ENCODE measurements around the gene NCAM1.

The NCAM1 gene

DNA sequence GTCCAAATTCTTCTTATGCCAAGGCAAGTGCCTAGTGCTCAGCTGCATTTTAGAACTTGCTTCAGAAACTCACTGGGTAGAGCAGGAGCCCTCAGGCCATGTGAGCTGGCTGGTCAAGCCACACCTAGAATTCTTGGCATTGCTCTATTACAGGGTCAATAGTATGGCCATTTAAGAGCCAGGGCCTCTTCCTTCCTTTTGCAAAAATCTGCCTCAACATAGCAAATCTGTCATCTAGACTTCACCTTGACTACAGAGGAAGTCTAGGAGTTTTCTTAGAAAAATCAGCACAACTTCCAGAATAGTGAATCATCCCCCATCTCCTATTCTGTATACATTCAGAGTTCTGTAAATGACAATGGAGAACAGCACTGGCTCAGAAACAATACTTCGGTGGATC, 241.2 kb downstream of the NCAM1 start:
- no peaks in the 10 kb centered on the region for H3K27me3 ChIP-seq (ENCODE audit: control insufficient read depth, insufficient read depth, low read length)
- H3K9ac ChIP-seq (ENCODE audit: low read depth, low read length), result no peak overlapping the region
- no peak overlapping the region for H3K4me3 ChIP-seq (ENCODE audit: low read depth, low read length)
- H3K4me1 ChIP-seq (ENCODE audit: control insufficient read depth, insufficient read depth, low read length), result no peaks in the 10 kb centered on the region
- H3K9me3 ChIP-seq (ENCODE audit: control insufficient read depth, insufficient read depth, low read length), result no peaks in the 10 kb centered on the region
- no peaks in the 10 kb centered on the region for H3K36me3 ChIP-seq (ENCODE audit: control insufficient read depth, insufficient read depth, low read length)

DNA sequence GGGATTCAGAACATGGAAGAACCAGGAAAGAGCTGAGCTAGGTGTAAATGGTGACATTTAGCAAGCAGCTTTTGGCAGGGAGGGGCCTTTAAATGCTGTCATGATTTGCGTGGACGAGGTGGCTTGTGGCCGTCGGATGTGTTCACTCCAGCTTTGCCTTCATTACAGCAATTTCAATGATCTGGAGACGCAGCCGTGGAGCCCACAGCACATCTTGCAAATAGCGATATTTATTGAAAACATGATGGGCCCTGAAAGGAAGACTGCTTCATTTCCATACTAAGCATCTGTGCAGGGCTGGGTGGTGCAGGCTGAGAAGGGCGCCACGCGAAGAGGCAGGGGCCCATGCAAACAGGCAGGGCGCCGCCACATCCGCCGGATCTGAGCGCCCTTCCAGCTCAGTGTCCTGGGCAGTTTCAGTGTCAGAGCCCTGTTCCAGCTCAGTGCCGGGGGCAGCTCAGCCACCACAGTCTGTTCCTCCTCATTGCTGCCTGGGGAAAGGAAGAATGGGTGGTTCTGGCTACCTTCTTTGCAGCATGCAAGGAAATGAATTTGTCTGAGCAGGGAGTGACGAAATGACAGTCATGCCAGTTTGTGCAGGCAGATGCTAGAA, 242.0 kb downstream of the NCAM1 start:
- no peaks in the 10 kb centered on the region for H3K36me3 ChIP-seq (ENCODE audit: control insufficient read depth, insufficient read depth, low read length)
- no peak overlapping the region for H3K9ac ChIP-seq (ENCODE audit: low read depth, low read length)
- H3K27me3 ChIP-seq (ENCODE audit: control insufficient read depth, insufficient read depth, low read length), result no peaks in the 10 kb centered on the region
- no peaks in the 10 kb centered on the region for H3K9me3 ChIP-seq (ENCODE audit: control insufficient read depth, insufficient read depth, low read length)
- no peak overlapping the region for H3K4me3 ChIP-seq (ENCODE audit: low read depth, low read length)
- no peaks in the 10 kb centered on the region for H3K4me1 ChIP-seq (ENCODE audit: control insufficient read depth, insufficient read depth, low read length)

DNA sequence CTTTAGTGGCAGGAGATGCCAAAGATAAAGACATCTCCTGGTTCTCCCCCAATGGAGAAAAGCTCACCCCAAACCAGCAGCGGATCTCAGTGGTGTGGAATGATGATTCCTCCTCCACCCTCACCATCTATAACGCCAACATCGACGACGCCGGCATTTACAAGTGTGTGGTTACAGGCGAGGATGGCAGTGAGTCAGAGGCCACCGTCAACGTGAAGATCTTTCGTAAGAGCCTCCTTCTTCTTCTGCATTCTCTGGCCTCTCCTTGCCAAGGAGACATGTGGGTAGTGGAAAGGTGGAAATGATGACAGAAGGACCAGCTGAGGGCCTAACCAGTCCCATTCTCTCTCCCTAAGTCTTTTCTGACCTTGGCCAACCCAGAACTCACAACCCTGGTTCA, 243.1 kb downstream of the NCAM1 start:
- Histone ChIP-seq H3K36me3 (ENCODE audit: control insufficient read depth, insufficient read depth, low read length) (no peaks in the 10 kb centered on the region), H3K4me1 (ENCODE audit: control insufficient read depth, insufficient read depth, low read length) (no peaks in the 10 kb centered on the region), H3K9me3 (ENCODE audit: control insufficient read depth, insufficient read depth, low read length) (no peaks in the 10 kb centered on the region)

DNA sequence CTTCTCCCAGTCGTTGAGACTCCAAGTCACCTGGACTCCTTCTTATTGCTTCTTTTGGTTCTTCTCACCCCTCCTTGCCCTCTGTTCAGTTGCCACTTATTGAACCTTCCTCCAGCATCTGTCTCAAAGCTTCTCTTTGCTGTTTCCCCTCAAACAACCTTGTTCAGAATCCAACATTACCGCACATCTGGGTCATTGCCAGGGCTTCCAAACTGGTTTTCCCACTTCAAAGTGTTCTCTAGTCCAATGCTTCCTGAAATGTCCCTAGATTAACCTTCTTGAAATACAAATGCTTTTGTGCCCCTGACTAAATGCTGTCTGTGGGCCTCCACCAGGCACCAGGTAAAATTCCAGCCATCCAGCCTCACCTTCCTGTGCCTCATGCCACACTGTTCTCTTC, 252.3 kb downstream of the NCAM1 start:
- Histone ChIP-seq H3K9ac (ENCODE audit: low read depth, low read length) (no peak overlapping the region), H3K27me3 (ENCODE audit: control insufficient read depth, insufficient read depth, low read length) (no peaks in the 10 kb centered on the region), H3K4me1 (ENCODE audit: control insufficient read depth, insufficient read depth, low read length) (no peaks in the 10 kb centered on the region), H3K9me3 (ENCODE audit: control insufficient read depth, insufficient read depth, low read length) (no peaks in the 10 kb centered on the region), H3K36me3 (ENCODE audit: control insufficient read depth, insufficient read depth, low read length) (no peaks in the 10 kb centered on the region), H3K4me3 (ENCODE audit: low read depth, low read length) (no peak overlapping the region)

More for the DNA sequence above, 243.1 kb downstream of the NCAM1 start:
- no peak overlapping the region for H3K4me3 ChIP-seq (ENCODE audit: low read depth, low read length)
- H3K27me3 ChIP-seq (ENCODE audit: control insufficient read depth, insufficient read depth, low read length), result no peaks in the 10 kb centered on the region
- no peak overlapping the region for H3K9ac ChIP-seq (ENCODE audit: low read depth, low read length)

DNA sequence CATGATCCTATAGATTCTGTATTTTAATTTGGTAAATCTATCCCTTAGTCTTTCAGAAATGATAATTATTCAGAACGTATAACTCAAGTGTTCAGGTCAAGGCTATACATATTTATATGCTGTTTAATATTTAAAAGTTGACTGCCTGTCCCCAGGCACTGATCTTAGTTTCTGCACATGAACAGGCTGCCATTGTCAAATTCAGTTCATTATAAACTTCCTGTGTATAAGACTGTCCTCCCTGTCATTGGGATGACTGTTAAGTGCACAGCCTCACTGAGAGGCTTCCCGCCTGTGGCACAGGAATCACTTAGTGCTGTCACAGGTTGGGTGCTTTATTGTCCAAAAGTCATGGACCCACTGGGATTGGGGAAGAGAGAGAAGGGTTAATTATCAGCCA, 261.0 kb downstream of the NCAM1 start:
- Histone ChIP-seq H3K36me3 (ENCODE audit: control insufficient read depth, insufficient read depth, low read length) (no peaks in the 10 kb centered on the region), H3K27me3 (ENCODE audit: control insufficient read depth, insufficient read depth, low read length) (no peaks in the 10 kb centered on the region), H3K9me3 (ENCODE audit: control insufficient read depth, insufficient read depth, low read length) (peaks cover 8% of the 10 kb centered on the region), H3K4me1 (ENCODE audit: control insufficient read depth, insufficient read depth, low read length) (no peaks in the 10 kb centered on the region), H3K4me3 (ENCODE audit: low read depth, low read length) (no peak overlapping the region), H3K9ac (ENCODE audit: low read depth, low read length) (no peak overlapping the region)

DNA sequence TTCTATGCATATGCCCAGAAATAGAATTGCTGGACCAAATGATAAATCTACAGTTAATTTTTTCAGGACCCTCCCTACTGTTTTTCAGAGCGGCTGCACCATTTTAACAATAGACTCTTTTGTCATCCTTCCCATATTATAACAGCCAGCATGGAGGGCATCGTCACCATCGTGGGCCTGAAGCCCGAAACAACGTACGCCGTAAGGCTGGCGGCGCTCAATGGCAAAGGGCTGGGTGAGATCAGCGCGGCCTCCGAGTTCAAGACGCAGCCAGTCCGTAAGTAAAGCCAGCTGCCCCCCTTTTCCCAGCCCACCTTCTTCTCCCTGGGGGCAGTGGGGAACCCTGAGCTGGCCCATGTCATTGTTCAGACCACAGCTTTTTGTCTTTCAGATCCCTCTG, 273.7 kb downstream of the NCAM1 start:
- Histone ChIP-seq H3K4me1 (ENCODE audit: control insufficient read depth, insufficient read depth, low read length) (no peaks in the 10 kb centered on the region), H3K27me3 (ENCODE audit: control insufficient read depth, insufficient read depth, low read length) (no peaks in the 10 kb centered on the region), H3K9ac (ENCODE audit: low read depth, low read length) (no peak overlapping the region), H3K36me3 (ENCODE audit: control insufficient read depth, insufficient read depth, low read length) (no peaks in the 10 kb centered on the region), H3K4me3 (ENCODE audit: low read depth, low read length) (no peak overlapping the region), H3K9me3 (ENCODE audit: control insufficient read depth, insufficient read depth, low read length) (no peaks in the 10 kb centered on the region)

DNA sequence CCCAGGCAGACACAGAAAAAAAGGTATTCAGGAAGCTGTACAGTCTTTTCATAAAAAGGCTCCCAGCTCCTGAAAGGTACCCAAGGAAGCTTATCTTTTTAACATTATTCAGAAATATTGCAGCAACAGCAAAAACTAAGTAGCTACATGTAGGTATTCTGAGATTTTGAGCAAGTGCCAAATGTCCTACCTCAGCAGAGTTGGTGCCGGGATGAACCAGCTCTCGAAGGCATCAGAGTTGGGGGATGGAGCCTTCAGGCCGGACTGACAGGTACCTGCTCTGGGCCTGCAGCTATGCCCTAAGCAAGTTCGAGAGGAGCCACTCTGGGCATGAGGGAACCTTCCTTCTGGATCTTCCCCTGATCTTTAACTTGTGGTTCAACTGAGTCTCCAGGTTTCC, 276.0 kb downstream of the NCAM1 start:
- Histone ChIP-seq H3K9ac (ENCODE audit: low read depth, low read length) (no peak overlapping the region), H3K4me3 (ENCODE audit: low read depth, low read length) (no peak overlapping the region), H3K4me1 (ENCODE audit: control insufficient read depth, insufficient read depth, low read length) (no peaks in the 10 kb centered on the region), H3K9me3 (ENCODE audit: control insufficient read depth, insufficient read depth, low read length) (no peaks in the 10 kb centered on the region), H3K36me3 (ENCODE audit: control insufficient read depth, insufficient read depth, low read length) (no peaks in the 10 kb centered on the region), H3K27me3 (ENCODE audit: control insufficient read depth, insufficient read depth, low read length) (no peaks in the 10 kb centered on the region)

DNA sequence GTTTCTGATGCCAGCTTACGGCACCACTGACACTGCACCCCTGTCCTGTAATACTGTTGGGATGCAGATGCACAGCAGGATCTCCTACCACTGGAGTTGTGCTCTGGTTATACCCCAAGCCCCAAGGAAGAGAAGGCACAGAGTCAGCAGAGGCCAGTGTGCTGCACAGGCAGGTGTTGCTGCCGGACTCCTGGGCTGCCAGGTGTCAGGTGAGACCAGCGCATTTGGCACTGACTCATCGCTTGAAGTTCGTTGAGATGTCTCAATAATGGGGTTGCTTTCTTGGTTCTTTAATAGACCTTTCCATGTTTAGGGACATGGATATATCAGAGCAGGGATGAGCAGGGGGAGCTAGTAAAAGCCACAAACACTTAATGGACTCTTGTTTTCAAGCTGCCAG, 277.5 kb downstream of the NCAM1 start:
- Histone ChIP-seq H3K36me3 (ENCODE audit: control insufficient read depth, insufficient read depth, low read length) (no peaks in the 10 kb centered on the region), H3K4me1 (ENCODE audit: control insufficient read depth, insufficient read depth, low read length) (peaks cover 4% of the 10 kb centered on the region), H3K9me3 (ENCODE audit: control insufficient read depth, insufficient read depth, low read length) (no peaks in the 10 kb centered on the region), H3K4me3 (ENCODE audit: low read depth, low read length) (no peak overlapping the region), H3K9ac (ENCODE audit: low read depth, low read length) (no peak overlapping the region), H3K27me3 (ENCODE audit: control insufficient read depth, insufficient read depth, low read length) (peaks cover 2% of the 10 kb centered on the region)

DNA sequence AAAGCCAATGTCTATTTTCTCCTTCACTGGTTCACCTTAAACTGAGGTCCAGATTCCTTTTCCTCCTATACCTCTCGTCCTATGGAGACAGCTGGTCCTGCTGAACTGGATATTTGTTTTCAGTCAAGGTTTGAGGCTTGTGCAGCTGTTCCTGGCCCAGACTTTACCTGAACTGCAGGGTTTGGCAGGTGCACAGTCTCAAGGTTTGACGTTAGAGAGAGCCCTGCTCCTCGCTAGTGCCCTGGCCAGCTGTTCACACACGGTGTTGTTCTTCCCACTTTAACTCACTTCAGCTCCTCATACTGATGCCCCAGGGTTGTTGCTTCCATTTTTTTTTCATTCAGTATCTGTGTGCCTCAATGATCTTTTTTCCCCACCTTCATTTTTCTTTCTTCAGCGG, 279.2 kb downstream of the NCAM1 start:
- Histone ChIP-seq H3K9me3 (ENCODE audit: control insufficient read depth, insufficient read depth, low read length) (no peaks in the 10 kb centered on the region), H3K36me3 (ENCODE audit: control insufficient read depth, insufficient read depth, low read length) (no peaks in the 10 kb centered on the region), H3K4me1 (ENCODE audit: control insufficient read depth, insufficient read depth, low read length) (peaks cover 4% of the 10 kb centered on the region)

DNA sequence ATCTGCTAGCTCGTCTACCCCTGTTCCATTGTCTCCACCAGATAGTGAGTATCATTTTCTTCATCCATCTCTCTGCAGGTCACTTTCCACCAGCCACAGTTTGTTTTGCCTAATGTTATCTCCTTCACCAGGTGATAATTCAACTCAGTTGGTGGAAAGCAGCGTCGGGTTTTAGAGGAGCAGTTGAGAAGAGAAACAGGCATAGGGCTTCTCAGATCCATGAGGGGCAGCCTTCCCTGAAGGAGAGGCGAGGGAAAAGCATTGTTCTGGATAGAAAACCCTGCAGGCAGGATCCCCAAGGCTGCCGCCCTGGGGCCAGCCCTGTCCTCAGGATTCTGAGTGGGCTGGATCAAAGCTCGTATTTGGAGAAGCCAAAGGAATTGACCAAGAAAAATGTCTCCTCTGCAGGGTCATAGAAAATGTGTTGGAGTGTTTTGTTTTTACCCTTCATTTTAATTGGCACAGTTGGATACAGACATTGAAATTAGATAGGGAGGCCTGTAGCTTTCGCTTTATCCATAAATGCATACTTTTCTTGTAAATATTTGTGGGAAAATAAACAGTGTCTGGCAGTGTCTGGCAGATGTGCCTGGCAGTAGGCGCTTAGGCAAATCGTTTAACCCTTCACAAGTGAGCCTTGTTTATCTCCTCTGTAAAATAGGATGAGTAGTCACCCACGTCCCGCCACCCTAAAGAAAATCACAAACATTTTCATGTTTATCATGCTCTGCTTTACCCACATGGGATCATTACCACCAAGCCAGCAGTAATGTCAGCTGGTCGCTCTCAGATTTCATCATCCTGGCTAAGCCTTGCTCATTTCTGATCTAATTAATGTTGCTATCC, 279.8 kb downstream of the NCAM1 start:
- peaks cover 2% of the 10 kb centered on the region for H3K27me3 ChIP-seq (ENCODE audit: control insufficient read depth, insufficient read depth, low read length)
- H3K9me3 ChIP-seq (ENCODE audit: control insufficient read depth, insufficient read depth, low read length), result no peaks in the 10 kb centered on the region
- H3K36me3 ChIP-seq (ENCODE audit: control insufficient read depth, insufficient read depth, low read length), result no peaks in the 10 kb centered on the region
- no peak overlapping the region for H3K9ac ChIP-seq (ENCODE audit: low read depth, low read length)
- H3K4me1 ChIP-seq (ENCODE audit: control insufficient read depth, insufficient read depth, low read length), result peaks cover 4% of the 10 kb centered on the region
- H3K4me3 ChIP-seq (ENCODE audit: low read depth, low read length), result no peak overlapping the region

More for the DNA sequence above, 279.2 kb downstream of the NCAM1 start:
- Histone ChIP-seq H3K4me3 (ENCODE audit: low read depth, low read length) (no peak overlapping the region), H3K9ac (ENCODE audit: low read depth, low read length) (no peak overlapping the region), H3K27me3 (ENCODE audit: control insufficient read depth, insufficient read depth, low read length) (peaks cover 2% of the 10 kb centered on the region)

DNA sequence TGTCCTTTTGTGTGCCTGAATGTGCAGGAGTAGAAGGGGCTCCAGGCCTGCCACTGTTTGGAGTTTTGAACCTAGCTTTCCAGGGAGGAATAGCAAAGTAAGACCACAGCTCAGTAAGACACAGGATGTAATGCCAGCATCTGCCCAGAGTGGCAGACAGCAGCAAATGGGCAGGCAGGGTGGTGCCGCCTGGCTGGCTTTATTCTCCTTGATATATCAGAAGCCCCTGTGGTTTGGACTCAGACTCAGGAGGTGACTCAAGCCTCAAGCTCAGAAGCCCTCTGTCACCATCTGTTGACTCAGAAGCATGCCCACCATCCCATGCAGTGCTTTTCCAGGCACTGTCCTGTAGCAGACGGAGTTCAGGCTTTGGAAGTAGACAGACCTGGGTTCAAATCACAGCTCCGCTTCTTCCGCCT, 280.4 kb downstream of the NCAM1 start:
- H3K36me3 ChIP-seq (ENCODE audit: control insufficient read depth, insufficient read depth, low read length), result no peaks in the 10 kb centered on the region
- no peaks in the 10 kb centered on the region for H3K9me3 ChIP-seq (ENCODE audit: control insufficient read depth, insufficient read depth, low read length)
- H3K4me3 ChIP-seq (ENCODE audit: low read depth, low read length), result no peak overlapping the region
- H3K27me3 ChIP-seq (ENCODE audit: control insufficient read depth, insufficient read depth, low read length), result peaks cover 2% of the 10 kb centered on the region
- H3K4me1 ChIP-seq (ENCODE audit: control insufficient read depth, insufficient read depth, low read length), result peaks cover 4% of the 10 kb centered on the region
- no peak overlapping the region for H3K9ac ChIP-seq (ENCODE audit: low read depth, low read length)

DNA sequence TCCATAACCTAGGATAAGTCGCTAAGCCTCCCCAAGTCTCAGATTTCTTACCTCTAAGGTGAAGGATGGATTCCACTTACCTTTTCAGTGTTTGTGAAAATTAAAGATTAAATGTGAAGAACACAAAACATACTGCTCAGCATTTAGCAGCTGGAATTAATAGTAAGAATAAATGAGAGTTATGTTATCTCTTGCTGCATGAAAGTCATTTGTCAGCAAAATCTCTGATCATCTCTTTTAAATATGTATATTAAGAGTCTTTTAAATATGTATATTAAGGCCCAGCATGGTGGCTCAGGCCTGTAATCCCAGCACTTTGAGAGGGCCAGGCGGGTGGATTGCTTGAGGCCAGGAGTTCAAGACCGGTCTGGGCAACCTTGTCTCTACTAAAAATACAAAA, 280.8 kb downstream of the NCAM1 start:
- Histone ChIP-seq H3K9ac (ENCODE audit: low read depth, low read length) (no peak overlapping the region), H3K4me3 (ENCODE audit: low read depth, low read length) (no peak overlapping the region), H3K4me1 (ENCODE audit: control insufficient read depth, insufficient read depth, low read length) (peaks cover 4% of the 10 kb centered on the region), H3K9me3 (ENCODE audit: control insufficient read depth, insufficient read depth, low read length) (no peaks in the 10 kb centered on the region), H3K36me3 (ENCODE audit: control insufficient read depth, insufficient read depth, low read length) (no peaks in the 10 kb centered on the region), H3K27me3 (ENCODE audit: control insufficient read depth, insufficient read depth, low read length) (peaks cover 2% of the 10 kb centered on the region)
